ENCODE data around the gene FAM78A. TPM values are rescaled to one million over a fixed set of nuclear protein-coding genes. Genes with fewer than 3 reads are reported as not detected.

FAM78A gene, protein sequence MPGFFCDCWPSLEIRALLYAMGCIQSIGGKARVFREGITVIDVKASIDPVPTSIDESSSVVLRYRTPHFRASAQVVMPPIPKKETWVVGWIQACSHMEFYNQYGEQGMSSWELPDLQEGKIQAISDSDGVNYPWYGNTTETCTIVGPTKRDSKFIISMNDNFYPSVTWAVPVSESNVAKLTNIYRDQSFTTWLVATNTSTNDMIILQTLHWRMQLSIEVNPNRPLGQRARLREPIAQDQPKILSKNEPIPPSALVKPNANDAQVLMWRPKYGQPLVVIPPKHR
- 69.1 TPM for total RNA-seq
- long read RNA-seq, transcript FAM78A-203 (2 exons, 3,966 nt), result major isoform, 6 of 63 reads
- long read RNA-seq, partial matches to known transcripts, result 4 of 63 reads
- long read RNA-seq, other reads (novel, unspliced or antisense), result 53 of 63 reads

DNA sequence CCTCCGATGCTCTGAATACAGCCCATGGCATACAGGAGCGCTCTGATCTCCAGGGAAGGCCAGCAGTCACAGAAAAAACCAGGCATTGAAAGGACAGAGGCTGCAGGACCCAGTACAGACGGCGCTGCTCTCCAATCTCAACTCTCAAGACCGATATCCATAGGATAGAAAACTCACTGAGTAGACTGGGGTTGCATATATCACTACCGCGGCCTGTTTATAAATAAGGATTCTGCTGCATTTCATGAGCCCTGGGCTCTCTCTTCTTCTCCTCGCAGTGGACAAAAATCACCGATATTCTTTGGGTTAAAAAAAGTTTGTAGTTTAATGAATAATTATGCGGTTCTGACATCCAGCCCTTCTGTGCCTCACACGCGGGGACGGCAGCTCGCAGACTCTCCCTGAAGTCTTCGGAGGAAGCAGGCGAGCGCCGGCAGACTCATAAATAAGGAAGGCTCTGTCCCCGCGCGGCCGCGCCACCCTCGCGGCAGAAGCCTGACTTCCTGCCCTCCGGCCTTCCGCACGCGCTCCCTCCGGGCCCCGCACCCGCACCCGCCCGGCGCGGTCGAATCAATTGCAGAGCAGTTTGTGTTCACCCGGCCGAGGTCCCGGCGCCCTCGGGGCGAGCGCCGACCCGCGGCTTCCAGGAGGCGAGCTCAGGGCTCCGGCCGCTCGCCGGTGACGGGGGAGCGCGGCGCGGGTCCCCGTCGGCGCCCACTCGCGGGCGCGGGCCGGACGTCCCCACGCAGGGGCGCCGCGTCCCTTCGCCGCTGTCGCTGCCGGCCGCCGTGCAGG, at the start of gene FAM78A:
TSS of gene FAM78A (minus strand) at position 417 of the 795 bp plus-strand sequence. CDS start at position 86, 331 bp downstream.
- ATAC-seq (no peak), DNase-seq (peak; percentile 83)
- intact Hi-C loops (cut with micrococcal nuclease), result no loop called here

GRCh38 chr9:131324736-131325679, 48.7 kb upstream of the FAM78A start:
- DNase-seq, result peak; percentile 30
- no peak for ATAC-seq
- intact Hi-C loops (cut with micrococcal nuclease), result no loop called here

- no peak for ATAC-seq
- peak; percentile 9 for DNase-seq
- intact Hi-C loops (cut with micrococcal nuclease), result no loop called here
These were observed 47.3 kb upstream of the FAM78A start for GRCh38 chr9:131323629-131324028.

DNA sequence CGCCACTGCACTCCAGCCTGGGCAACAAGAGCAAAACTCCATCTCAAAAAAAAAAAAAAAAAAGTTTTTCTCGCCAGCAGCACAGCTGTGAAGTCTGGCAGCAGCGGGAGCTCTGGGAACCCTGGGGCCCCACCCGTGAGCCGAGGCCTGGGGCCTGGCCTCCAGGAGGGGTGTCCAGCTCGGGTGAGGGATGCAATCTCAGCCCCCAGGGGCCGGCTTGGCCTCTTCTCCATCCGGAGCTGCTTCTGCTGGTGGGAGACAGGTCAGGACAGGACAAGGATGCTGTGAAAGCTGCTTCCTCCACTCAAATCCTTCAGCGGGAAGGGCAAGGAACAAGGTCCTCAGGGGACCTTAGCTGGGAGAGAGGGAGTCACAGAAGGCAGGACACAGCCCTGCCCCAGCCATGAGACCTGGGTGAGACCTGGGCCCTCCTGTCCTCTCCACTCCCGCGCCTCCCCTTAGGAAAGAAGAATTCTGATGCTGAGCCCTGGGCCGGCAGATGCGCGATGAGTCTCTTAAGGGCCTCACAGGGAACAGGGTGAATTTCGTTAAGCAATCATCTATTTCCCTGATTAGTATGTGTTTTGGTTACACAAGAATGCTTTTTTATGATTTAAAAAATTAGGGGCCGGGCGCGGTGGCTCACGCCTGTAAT, 43.8 kb upstream of the FAM78A start:
- peak; percentile 91 for ATAC-seq
- intact Hi-C loops (cut with micrococcal nuclease), result no loop called here
- peak; percentile 93 for DNase-seq

DNA sequence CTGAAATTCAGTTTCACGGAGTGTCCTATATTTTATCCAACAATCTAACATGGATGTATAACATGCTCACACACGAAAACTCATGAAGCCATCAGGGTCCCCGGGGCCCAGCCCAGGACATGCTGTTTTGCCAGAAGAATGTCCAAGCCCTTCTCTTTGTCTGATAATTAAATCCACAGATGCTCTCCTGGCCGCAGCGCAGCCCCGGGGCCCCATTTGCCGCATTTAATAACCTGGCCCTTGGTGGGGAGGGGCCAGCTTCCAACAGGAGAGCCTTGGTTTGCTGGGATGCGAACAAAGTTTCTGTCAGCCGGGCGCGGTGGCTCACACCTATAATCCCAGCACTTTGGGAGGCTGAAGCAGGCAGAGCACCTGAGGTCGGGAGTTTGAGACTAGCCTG, 43.2 kb upstream of the FAM78A start:
- intact Hi-C loops (cut with micrococcal nuclease), result no loop called here
- DNase-seq (peak; percentile 84), ATAC-seq (peak; percentile 63)

DNA sequence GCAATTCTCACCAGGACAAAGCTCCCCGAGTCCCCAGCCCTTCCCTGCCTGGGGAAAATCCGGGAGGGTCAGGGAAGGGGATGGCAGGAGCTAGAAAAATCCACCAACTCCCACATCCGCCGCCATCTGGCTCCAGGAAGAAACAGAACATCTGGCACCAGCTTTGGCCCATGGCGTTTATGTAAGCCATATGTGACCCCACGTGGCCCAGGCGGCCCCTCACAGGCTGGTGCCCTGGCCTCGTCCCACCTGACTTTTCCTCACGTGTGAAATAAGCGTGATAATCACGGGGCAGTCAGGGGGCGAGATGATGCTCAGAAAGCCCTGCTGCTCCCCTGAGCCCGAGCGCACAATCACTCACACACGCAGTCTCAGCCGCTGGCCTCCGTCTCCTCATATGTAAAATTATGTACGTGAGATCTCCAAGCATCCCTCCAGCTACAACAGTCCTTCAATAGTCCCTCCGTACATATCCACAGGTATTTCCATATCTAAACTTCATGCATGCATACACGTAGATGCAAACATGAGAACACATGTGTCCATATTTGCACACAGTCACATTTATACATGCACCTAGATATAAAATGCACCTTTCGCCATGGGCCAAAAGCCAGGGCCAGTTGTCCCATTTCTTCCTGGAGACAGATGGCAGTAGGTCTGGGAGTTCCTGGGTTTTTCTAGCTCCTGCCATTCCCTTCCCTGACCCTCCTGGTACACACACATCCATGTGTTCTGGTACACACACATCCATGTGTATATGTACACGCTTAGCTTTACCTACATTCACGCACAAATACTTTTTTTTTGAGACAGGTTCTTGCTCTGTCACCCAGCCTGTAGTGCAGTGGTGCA, 42.1 kb upstream of the FAM78A start:
- DNase-seq (peak; percentile 64), ATAC-seq (peak; percentile 11)
- intact Hi-C loops (cut with micrococcal nuclease), result no loop called here

DNA sequence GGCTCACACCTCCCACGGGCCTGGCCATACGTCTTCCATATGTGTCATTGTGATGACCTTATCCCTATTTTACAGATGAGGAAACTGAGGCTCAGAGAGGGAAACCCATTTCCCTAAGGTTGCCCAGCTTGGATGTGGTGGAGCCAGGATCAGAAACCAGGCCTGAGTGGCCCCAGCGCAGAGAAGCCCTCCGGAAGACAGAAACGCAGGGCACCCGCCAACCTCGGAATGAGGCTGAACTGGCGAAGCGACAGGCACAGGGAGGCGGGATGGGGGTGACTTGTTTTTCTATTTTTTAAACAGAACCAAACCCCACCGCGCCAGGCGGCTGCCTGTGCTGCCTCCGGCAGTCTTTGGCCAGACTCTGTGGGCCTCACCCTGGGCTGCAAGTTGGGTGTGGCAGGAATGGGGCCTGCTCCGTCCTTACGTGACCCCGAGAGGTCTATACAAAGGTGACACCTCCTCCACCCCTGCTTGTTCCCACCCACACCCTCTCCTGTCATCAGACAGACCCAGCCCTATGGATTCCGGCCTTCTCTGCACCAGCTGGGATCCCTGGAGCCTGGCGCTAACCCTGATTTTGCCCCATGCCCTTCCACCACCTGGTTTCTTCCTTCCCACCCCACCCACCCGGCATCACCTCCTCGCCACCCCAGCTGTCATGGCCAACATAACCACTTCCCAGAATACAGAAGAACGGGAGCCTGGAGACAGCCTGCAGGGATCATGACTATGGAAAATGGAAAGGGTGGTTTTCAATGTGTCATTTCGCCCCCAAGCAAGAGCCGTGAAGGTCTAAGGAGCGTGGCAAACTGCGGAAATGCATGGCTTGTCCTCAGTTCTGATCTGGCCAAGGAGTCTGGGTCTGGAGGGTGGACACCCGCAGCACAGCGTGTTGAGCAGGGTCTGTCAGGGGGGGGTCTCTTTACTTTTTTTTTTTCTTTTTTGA, 36.8 kb upstream of the FAM78A start:
- peak; percentile 13 for ATAC-seq
- no peak for DNase-seq

DNA sequence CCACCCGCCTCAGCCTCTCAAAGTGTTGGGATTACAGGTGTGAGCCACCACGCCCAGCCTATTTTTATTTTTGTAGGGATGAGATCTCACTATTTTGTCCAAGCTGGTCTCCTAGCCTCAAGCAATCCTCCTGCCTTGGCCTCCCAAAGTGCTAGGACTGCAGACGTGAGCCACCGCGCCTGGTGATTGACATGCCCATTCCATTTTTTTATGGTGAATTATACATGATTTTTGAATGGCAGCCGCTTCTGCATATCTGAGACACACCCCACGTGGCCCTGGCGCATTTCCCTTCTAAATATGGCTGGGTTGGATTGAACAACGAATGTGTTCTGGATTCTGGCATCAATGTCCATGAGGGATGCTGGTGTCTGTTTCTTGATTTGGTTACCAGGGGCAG, 35.9 kb upstream of the FAM78A start:
- no peak for ATAC-seq
- intact Hi-C loops (cut with micrococcal nuclease), result no loop called here

More for the DNA sequence above, 36.8 kb upstream of the FAM78A start:
- intact Hi-C loops (cut with micrococcal nuclease), result no loop called here

GRCh38 chr9:131310833-131311554, 34.7 kb upstream of the FAM78A start:
- DNase-seq, result peak; percentile 62
- peak; percentile 55 for ATAC-seq
- intact Hi-C loops (cut with micrococcal nuclease), result no loop called here

More for the DNA sequence above, 35.9 kb upstream of the FAM78A start:
- no peak for DNase-seq

DNA sequence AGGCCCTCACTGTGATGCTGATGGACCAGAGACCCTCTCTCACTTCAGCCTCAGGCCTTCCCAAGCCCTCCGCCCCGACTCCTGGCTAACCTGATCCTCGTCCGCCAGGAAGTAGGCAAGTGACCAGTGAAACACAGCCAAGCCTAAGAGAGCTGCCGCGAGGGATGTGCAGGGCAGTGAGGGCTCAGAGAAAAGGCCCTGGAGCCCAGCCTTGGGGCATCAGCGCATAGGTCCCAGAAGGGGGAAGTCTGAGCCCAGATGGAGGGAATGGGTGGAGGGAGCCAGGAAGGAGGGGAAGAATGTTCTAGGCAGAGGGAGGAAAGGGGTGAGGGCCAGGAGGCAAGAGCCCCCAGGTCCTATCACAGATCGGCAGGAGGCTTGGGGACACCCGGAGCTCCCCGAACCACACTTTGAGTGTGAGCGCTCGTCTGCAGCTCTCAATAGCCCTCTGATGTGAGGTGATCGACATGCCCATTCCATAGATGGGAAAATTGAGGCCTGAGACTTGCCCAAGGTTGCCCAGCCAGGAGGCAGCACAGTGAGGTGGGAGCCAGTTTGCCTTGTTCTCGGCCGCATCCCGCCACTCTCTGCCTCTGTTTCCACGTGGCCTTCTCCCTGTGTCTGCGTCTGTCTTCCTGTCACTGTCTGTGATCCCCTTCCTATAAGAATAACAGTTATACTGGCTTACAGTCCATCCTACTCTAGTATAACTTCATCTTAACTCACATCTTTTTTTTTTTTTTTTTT, 33.4 kb upstream of the FAM78A start:
- ATAC-seq (no peak), DNase-seq (no peak)
- intact Hi-C loops (cut with micrococcal nuclease), result no loop called here

- DNase-seq (no peak), ATAC-seq (peak; percentile 2)
- intact Hi-C loops (cut with micrococcal nuclease), result no loop called here
These were observed 32.7 kb upstream of the FAM78A start for GRCh38 chr9:131308906-131309529.

- ATAC-seq, result peak; percentile 2
- DNase-seq, result no peak
- intact Hi-C loops (cut with micrococcal nuclease), result no loop called here
These were observed 32.1 kb upstream of the FAM78A start for GRCh38 chr9:131308452-131308851.

GRCh38 chr9:131307974-131308373, 31.7 kb upstream of the FAM78A start:
- intact Hi-C loops (cut with micrococcal nuclease), result no loop called here
- ATAC-seq (peak; percentile 2), DNase-seq (no peak)

DNA sequence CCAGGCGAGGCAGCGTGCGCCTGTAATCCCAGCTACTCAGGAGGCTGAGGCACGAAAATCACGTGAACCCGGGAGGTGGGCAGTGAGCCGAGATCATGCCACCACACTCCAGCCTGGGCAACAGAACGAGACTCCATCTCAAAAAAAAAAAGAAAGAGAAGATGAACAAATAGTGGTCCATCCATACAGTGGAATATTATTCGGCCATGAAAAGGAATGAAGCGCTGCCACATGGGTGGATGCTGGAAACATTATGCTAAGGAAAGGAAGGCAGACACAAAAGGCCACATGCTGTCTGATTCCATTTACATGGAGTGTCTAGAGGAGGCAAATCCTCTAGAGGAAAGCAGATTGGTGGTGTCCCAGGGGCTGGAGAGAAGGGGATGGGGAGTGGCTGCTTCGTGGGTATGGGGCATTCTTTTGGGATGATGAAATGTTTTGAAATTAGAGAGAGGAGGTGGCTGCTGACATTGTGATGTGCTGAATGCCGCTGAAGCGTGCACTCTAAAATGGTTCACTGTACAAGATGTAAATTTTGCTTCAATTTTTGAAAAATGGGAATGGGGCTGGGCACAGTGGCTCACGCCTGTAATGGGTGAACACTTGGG, 30.2 kb upstream of the FAM78A start:
- no peak for ATAC-seq
- intact Hi-C loops (cut with micrococcal nuclease), result no loop called here
- no peak for DNase-seq

Measured in left ventricle myocardium superior (tissue), 1 donor.